SJSA1 (cell line): ENCODE data around the gene CHMP1A. TPM values are rescaled to one million over a fixed set of nuclear protein-coding genes. Genes with fewer than 3 reads are reported as not detected.
"Not testable (repeated sequence)": the region's sequence is repeated elsewhere in the genome, so short reads cannot be mapped to it uniquely, and the experiment has no call there.

Experiments used
- DNase-seq, 2 experiments: peaks; one replicate each; pipeline ENCODE4 v3.0.0-alpha.2; 2015 to 2020; ENCODE audit warnings: low spot score in 2 of 2, low read depth in 1 of 2
- H3K27ac ChIP-seq: fragments of 250-450 bp; sonication (Bioruptor Pico); 2 replicates; pipeline ENCODE4 v1.5.1; 2020; ENCODE audit warnings: mild to moderate bottlenecking, moderate library complexity
- H3K27me3 ChIP-seq: fragments of 250-450 bp; sonication (Bioruptor Pico); replicated peaks from 2 replicates; pipeline ENCODE4 v1.5.1; 2020; ENCODE audit warnings: mild to moderate bottlenecking, moderate library complexity
- H3K36me3 ChIP-seq: fragments of 250-450 bp; sonication (Bioruptor Pico); 2 replicates; pipeline ENCODE4 v1.5.1; 2020; ENCODE audit warnings: mild to moderate bottlenecking
- H3K4me1 ChIP-seq: fragments of 250-450 bp; sonication (Bioruptor Pico); replicated peaks from 2 replicates; pipeline ENCODE4 v1.6.1; 2021; ENCODE audit warnings: mild to moderate bottlenecking
- H3K4me3 ChIP-seq: fragments of 250-450 bp; sonication (Bioruptor Pico); 2 replicates; pipeline ENCODE4 v1.5.1; 2020; ENCODE audit warnings: mild to moderate bottlenecking
- H3K9me3 ChIP-seq: fragments of 250-450 bp; sonication (Bioruptor Pico); replicated peaks from 2 replicates; pipeline ENCODE4 v1.5.1; 2020; ENCODE audit warnings: mild to moderate bottlenecking
- total RNA-seq: library from RNA; depleted of rRNA; stranded (reverse); fragments of >200 nt; shearing (Covaris generic); gene quantifications from 2 replicates; pipeline ENCODE4 v1.2.3, GENCODE V29; 2014; rRNA removed

The CHMP1A gene
- 91.1 and 118 TPM in 2 replicates for total RNA-seq

DNA sequence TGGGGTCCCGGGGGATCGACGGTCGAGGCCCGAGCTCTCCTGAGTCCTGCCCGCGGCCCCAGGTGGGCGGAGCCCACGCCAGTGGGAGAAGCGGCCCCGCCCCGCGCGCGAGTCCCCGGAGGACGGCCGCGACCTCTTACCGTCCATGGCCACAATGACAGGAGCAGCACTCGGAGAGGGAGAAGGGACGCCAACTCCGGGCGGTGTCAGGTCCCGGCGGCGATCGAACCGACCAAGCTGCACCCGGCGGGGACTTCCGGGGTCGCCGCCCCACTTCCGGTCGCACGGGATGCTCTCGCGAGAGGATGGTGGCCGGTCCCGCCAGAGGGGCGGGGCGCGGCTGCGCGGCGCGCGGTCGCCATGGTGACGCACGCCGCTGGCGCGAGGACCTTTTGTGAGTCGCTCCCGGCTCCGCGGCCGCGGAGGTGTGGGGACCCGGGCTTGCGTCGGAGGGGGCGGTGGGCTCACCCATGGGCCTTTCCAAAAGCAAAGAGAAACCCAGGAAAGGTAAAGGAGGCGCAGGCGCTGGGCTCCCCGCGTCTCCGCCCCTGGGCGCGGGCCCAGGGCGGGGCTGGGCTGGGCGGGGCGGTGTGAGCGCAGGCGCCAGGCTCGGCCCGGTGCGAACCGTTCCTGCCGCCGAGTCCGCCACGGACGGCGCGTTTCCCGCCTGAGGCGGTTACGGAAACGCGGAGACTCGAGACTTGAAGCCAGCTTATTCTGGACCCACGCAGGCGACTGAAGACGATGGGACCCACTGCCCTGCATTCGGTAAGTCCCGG, at the start of gene CHMP1A, which contains the start of gene SPATA33:
CHMP1A (minus strand) TSS at position 267 of the 779 bp plus-strand sequence; CDS start at position 147, 120 bp downstream.
SPATA33 (plus strand) TSS at position 395 of the 779 bp plus-strand sequence; CDS start at position 471, 76 bp downstream.
- peaks cover 64% of the 10 kb centered on the region for H3K36me3 ChIP-seq
- peak; percentile 92 to 96 for DNase-seq
- peak within 1 kb of the TSS; percentile 91 for H3K4me3 ChIP-seq
- peak within 1 kb of the TSS; percentile 63 for H3K27ac ChIP-seq
- H3K27me3 ChIP-seq = no peaks in the 10 kb centered on the region
- peaks cover 13% of the 10 kb centered on the region for H3K4me1 ChIP-seq
- no peaks in the 10 kb centered on the region for H3K9me3 ChIP-seq

DNA sequence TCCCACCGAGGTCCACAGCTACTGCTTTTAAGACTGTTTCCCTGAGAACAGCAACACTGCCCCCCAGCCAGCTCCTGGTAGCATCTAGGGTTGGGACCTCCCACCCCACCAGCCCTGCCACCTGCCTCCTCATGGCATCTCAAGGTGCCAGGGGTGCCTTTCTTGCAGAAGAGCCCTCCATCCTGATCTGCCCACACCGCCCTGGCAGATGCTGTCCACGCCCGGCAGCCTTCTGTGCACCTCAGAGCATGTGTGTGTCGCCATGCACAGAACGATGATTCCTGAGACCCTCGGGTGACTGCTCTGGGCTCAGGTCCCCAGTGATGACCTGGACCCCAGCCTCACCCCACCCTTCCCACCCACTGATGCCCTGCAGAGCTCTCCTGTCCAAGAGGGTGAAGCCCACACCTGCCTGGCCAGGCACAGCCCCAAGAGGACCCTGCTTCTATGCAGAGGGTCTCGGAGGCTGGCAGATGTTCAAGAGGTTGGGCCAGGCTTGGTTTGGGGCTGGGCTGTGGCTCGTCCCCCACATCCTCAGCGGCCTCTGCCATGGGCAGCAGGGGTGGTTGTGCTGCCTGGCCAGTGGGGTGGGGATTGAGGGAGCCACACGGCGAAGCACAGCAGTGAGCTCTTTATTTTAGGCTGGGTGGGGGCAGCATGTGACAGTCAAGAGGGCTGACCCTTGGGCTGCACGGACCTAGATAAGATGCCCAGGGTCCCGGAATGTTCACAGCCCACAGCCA, 49.2 kb upstream of the CHMP1A start:
- Histone ChIP-seq H3K4me1 (peaks cover 13% of the 10 kb centered on the region), H3K9me3 (no peaks in the 10 kb centered on the region), H3K4me3 (no peak overlapping the region), H3K27me3 (no peaks in the 10 kb centered on the region), H3K27ac (no peak overlapping the region), H3K36me3 (no peaks in the 10 kb centered on the region)
- DNase-seq = no peak

DNA sequence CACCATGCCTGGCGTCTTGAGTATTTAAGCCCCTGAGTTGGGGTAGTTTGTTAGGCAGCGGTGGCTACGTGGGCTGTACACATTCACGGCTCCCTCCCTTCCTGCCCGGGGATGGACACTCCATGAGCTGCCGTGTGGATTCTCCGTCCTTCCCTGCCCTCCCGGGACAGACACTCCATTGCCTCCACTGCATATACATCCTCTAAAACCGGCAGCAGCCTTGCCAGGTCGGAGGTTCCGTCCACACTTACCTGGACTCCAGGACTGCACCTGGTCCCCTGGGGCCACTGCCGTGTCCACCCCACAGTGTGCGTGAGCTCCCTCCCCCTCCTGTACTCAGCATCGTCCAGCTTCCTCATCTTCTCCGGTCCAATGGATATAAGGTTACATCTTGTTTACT, 47.5 kb upstream of the CHMP1A start:
- 0 out of 2 replicates have a peak, but pooled peaks cover 5% of the 10 kb centered on the region for H3K36me3 ChIP-seq
- H3K4me1 ChIP-seq = peaks cover 26% of the 10 kb centered on the region
- no peak overlapping the region for H3K4me3 ChIP-seq
- no peaks in the 10 kb centered on the region for H3K9me3 ChIP-seq
- H3K27ac ChIP-seq = no peak overlapping the region
- no peak for DNase-seq
- H3K27me3 ChIP-seq = no peaks in the 10 kb centered on the region

DNA sequence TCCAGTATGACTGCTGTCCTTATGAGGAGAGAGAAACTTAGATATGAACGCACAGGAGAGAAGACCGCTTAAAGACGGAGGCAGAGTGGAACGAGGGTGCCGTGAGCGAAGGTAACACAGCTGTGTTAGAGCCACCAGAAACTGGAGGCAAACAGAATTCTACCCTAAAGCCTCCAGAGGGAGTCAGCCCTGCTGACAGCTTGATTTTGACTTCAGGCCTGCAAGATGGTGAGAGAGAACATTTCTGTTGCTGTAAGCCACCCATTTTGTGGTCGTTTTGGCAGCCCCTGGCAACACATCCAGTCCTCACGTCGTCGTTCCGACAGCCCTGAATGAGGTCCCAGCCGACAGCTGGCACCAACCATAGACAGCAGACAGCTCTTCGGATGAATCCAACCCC, 46.8 kb upstream of the CHMP1A start:
- Histone ChIP-seq H3K4me3 (no peak overlapping the region), H3K27ac (no peak overlapping the region), H3K9me3 (no peaks in the 10 kb centered on the region), H3K27me3 (no peaks in the 10 kb centered on the region), H3K4me1 (peaks cover 29% of the 10 kb centered on the region), H3K36me3 (0 out of 2 replicates have a peak, but pooled peaks cover 5% of the 10 kb centered on the region)
- DNase-seq = no peak

DNA sequence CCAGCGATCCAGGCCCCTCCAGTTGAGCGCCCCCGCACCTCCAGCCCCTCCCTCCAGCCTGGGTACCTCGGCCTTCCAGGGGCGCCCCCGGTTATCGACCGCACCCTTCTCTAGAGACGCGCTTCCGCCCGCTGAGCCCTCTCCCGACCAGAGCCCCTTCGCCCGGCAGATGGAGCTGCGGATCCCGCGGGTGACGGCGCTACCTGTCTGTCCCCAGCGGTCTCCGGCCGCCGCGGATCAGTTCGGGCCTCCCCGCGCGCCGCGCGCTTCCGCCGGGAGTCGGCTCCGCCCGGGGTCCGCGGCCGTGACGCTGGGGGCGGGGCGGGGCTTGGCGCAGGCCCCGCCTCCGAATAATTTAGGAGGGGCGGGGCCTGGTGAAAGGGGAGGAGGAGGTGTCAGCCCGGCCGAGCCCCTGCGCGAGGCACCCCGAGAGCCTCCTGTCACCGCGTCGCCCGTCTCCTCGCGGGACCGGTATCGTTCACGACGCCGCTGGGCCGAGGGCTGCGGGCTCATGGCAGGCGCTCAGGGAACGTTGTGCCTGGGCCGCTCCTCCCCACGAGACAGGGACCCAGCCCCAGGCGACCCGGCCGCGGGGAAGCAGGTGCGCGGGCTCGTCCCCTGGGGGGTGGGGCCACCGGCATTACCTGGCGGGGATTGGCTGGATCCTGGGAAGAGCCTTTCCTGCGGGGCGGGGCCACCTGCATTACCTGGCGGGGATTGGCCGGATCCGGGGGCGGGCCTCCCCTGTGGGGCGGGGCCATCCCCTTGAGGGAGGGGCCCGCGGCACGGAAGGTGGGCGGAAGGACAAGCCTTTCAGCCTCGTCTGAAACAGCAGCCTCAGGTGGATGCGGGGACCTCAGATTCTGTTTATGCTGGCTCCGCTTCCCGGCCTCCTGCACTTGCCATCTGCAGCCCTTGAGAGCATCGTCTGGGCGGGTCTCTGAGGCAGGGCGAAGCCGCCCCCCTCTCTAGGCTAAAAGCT, 44.2 kb upstream of the CHMP1A start, which contains the start of gene SPATA2L:
SPATA2L (minus strand) TSS at position 281 of the 982 bp plus-strand sequence. CDS start 473 bp downstream, outside the sequence.
- H3K4me3 ChIP-seq = peak within 1 kb of the TSS; percentile 55
- H3K36me3 ChIP-seq = peaks cover 12% of the 10 kb centered on the region; the same call in 1 of the 2 replicates
- DNase-seq = peak; percentile 82 to 83
- H3K9me3 ChIP-seq = no peaks in the 10 kb centered on the region
- no peaks in the 10 kb centered on the region for H3K27me3 ChIP-seq
- no peak within 1 kb of the TSS for H3K27ac ChIP-seq
- peaks cover 29% of the 10 kb centered on the region for H3K4me1 ChIP-seq

DNA sequence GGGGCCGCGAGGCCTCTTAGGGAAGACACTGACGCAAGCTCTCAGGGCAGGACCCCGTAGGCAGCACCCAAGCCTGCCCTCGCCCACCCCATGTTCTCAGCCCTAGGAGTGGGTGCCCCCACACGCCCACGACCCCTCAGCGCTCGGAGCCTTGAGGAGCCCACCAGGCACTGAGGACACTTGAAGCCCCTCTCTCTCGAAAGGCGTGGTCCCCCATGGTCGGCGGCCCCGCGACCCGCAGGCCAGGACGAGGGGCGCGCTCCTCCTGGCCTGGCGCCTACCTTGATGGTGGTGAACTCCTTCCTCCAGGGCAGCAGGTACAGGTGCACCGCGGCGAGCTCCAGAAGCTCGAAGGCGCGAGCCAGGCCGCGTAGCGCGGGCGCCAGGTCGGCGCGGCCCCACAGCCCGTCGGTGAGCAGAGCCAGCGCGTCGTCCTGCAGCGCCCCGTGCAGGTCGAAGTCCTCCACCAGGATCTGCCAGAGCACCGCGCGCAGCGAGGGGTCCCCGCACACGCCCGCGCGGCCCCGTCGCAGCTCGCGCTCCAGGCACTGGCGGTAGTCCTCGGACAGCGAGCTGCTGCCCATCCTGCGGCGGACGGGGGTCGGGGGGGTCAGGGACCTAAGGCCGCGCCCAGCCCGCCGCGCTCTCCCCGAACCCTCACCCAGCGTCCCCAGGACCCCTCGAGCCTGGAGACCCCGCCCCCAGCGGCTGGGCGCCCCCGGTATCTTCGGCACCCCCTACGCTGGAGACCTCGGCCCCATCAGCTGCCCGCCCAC, 43.3 kb upstream of the CHMP1A start:
- H3K4me1 ChIP-seq = peaks cover 24% of the 10 kb centered on the region
- H3K27me3 ChIP-seq = no peaks in the 10 kb centered on the region
- peak overlapping the region; percentile 55 for H3K4me3 ChIP-seq
- peaks cover 17% of the 10 kb centered on the region for H3K36me3 ChIP-seq
- peak in 1 of 2 experiments; percentile 39 for DNase-seq
- H3K27ac ChIP-seq = no peak overlapping the region
- H3K9me3 ChIP-seq = no peaks in the 10 kb centered on the region

DNA sequence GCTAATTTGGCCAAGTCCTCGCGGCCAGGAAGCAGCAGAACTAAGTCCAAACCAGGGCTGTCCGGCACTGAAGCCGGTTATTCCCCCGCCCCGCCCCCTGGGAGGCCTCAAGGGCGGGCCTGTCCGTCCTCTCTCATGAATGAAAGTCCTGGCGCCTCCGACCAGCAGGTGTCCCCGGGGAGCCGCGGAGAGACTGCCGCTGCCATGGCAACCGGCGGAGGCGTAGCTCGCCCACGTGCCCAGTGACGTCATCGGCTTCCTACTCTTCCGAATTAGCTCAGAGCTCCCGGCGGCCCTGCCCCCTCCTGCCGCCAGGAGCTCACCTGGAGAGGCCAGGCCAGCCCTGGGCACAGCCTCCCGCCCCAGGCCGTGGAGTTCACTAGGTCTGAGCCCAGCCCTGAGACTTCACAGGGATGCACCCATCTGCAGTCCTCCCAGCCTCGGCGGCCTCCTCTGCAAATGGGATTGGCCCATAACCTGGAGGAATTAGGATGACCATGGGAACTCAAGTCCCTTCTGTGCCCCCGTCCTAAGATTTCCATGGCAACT, 42.7 kb upstream of the CHMP1A start:
- H3K36me3 ChIP-seq = peaks cover 24% of the 10 kb centered on the region
- no peaks in the 10 kb centered on the region for H3K9me3 ChIP-seq
- DNase-seq = peak; percentile 94 to 99
- no peak overlapping the region for H3K27ac ChIP-seq
- H3K4me1 ChIP-seq = peaks cover 21% of the 10 kb centered on the region
- H3K4me3 ChIP-seq = peak overlapping the region; percentile 55
- no peaks in the 10 kb centered on the region for H3K27me3 ChIP-seq

DNA sequence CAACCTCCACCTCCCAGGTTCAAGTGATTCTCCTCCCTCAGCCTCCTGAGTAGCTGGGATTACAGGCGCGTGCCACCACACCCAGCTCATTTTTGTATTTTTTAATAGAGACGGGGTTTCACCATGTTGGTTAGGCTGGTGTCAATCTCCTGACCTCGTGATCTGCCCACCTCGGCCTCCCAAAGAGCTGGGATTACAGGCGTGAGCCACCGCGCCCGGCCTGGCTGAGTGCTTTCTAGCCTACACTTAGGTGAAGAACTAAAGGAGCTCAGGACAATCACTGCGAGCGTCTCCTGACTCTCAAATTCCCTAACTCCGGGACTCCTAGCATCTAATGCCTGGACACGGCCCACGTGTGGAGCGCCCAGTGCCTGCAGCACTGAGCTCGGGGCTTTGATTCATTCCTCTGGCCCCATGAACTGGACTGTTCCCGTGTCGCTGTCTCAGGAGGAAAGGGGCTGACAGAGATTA, 42.2 kb upstream of the CHMP1A start:
- H3K36me3 ChIP-seq = peaks cover 28% of the 10 kb centered on the region
- not testable (repeated sequence) for H3K9me3 ChIP-seq, H3K4me3 ChIP-seq, DNase-seq, H3K27me3 ChIP-seq, H3K27ac ChIP-seq
- peaks cover 21% of the 10 kb centered on the region for H3K4me1 ChIP-seq

DNA sequence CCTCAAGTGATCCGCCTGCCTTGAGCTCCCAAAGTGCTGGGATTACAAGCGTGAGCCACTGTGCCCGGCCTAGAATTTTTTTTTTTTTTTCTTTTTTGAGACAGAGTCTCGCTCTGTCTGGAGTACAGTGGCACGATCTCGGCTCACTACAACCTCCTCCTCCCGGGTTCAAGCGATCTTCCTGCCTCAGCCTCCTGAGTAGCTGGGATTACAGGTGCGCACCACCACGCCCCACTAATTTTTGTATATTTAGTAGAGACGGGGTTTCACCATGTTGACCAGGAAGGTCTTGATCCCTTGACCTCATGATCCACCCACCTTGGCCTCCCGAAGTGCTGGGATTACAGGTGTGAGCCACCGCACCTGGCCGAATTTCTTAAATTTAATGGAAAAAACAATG, 41.2 kb upstream of the CHMP1A start:
- not testable (repeated sequence) for DNase-seq, H3K9me3 ChIP-seq, H3K4me3 ChIP-seq, H3K27ac ChIP-seq, H3K27me3 ChIP-seq
- H3K4me1 ChIP-seq = peaks cover 21% of the 10 kb centered on the region
- H3K36me3 ChIP-seq = peaks cover 36% of the 10 kb centered on the region

DNA sequence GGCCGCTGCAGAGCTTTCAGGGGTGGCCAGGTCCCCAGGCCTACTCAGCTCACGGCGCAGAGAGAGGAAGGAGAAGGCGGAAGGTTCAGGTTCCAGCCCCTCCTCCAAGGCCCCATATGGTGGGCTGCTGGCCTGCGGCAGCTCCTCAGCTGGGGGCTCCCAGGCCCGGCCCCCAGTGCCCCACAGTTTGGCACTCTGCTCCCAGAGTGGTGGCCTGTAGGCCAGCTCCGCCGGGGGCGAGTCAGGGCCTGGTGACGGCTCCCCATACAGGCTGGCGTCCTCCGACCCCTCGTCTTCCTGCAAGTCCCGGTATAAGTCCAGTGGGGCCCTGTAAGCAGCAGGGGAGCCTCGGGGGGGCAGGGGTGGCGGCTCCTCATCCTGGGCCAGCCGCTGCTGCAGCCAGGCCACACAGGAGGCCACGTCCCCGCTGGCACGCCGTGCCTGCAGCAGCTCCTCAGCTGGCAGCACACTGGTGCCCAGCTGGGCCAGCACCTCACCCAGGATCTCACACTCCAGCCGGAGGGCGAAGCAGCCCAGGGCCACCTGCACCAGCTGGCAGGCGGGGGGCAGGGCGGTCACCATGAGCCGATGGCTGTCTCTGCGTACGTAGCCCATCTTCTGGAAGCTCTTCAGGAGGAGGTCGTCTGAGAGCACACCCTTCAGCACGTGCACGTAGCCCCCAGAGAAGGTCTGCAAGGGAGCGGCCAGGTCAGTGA, 40.3 kb upstream of the CHMP1A start:
- no peak overlapping the region for H3K27ac ChIP-seq

DNA sequence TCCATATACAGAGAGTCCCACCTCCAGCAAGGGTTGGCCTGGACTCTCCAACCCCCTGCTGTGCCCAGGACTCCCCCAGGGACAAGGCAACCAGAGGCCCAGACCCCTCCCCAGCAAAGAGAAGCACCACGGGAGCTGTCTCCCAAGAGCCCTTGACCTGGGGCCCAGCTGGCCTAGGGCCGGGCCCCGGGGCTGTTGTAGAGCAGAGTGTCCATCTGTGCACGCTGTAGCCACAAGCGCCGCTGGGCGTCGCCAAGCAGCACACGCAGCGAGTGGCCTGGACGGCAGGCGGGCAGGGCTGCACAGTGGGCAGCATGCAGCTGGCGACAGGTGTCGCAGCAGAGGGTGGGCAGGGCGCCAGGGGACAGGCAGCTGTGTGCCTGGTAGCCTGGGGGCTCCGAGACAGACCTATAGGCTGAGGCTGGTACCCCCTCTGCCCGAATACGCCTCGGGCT, 39.7 kb upstream of the CHMP1A start:
- Histone ChIP-seq H3K9me3 (no peaks in the 10 kb centered on the region), H3K27me3 (no peaks in the 10 kb centered on the region), H3K36me3 (peaks cover 46% of the 10 kb centered on the region), H3K27ac (no peak overlapping the region), H3K4me3 (no peak overlapping the region), H3K4me1 (peaks cover 21% of the 10 kb centered on the region)
- no peak for DNase-seq

More for the DNA sequence above, 40.3 kb upstream of the CHMP1A start:
- H3K36me3 ChIP-seq = peaks cover 43% of the 10 kb centered on the region
- H3K27me3 ChIP-seq = no peaks in the 10 kb centered on the region
- H3K4me1 ChIP-seq = peaks cover 21% of the 10 kb centered on the region
- H3K9me3 ChIP-seq = no peaks in the 10 kb centered on the region
- no peak for DNase-seq
- H3K4me3 ChIP-seq = no peak overlapping the region
